ENCODE measurements around the gene PDSS2. TPM values are rescaled to one million over a fixed set of nuclear protein-coding genes. Genes with fewer than 3 reads are reported as not detected.
"Not testable (repeated sequence)": the region's sequence is repeated elsewhere in the genome, so short reads cannot be mapped to it uniquely, and the experiment has no call there.

Gene PDSS2
- total and polyA plus RNA-seq, 2 of the 4 experiments (the other 2 are of a cell fraction): 8.6 to 9.2 TPM

DNA sequence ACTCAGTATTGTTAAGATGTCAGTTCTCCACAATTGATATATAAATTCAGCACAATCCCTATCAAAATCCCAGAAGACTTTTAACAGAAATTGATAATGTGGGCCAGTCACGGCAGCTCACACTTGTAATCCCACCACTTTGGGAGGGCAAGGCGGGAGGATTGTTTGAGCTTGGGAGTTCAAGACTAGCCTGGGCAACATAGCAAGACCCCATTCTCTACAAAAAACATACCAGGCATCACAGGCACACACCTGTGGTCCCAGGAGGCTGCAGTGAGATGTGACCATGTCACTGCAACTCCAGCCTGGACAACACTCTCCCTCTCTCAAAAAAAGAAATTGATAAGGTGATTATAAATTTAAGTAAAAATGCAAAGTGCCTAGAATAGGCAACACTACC is 90.9 kb downstream of the PDSS2 start:
- no peak overlapping the region for H3K27ac ChIP-seq (ENCODE audit: insufficient read depth, low read length)
- H3K4me3 ChIP-seq (ENCODE audit: insufficient read depth, low read depth, low read length): no peak overlapping the region
- H3K56ac ChIP-seq (ENCODE audit: extremely low read depth, insufficient read depth, low read length): no peak overlapping the region
- H3K23ac ChIP-seq (ENCODE audit: low read depth, low read length): no peak overlapping the region
- H2AFZ ChIP-seq (replicated peaks; ENCODE audit: low read length, poor library complexity): no peak overlapping the region
- no peak overlapping the region for H3K4me2 ChIP-seq (ENCODE audit: low read depth, low read length)
- DNase-seq (no peak), ATAC-seq (ENCODE audit: low read depth) (no peak)
- no peaks in the 10 kb centered on the region for H3K9me1 ChIP-seq (ENCODE audit: insufficient read depth, low read length)
- H4K8ac ChIP-seq (ENCODE audit: low read depth in 2 of 2, low read length in 2 of 2): no peak overlapping the region
- no peak overlapping the region for H4K5ac ChIP-seq (ENCODE audit: low read depth, low read length)
- ChIA-PET CTCF (no interaction called here), POLR2A (ENCODE audit: unreplicated experiment) (no interaction called here)
- H3K27me3 ChIP-seq (ENCODE audit: control insufficient read depth, insufficient read depth, low read length): no peaks in the 10 kb centered on the region
- no peak overlapping the region for H2BK5ac ChIP-seq (ENCODE audit: low read depth, low read length, poor library complexity, severe bottlenecking)
- in situ Hi-C loops (cut with MboI; ENCODE audit: low sequenced_read_pairs) (no loop called here), dilution Hi-C loops (cut with HindIII; ENCODE audit: low sequenced_read_pairs, unreplicated experiment) (no loop called here), intact Hi-C loops (cut with micrococcal nuclease) (no loop called here)
- H3K79me1 ChIP-seq (ENCODE audit: low read depth in 1 of 2, low read length in 2 of 2): peaks cover 0 to under 1% of the 10 kb centered on the region in 2 experiments; a peak in 1 of 4 replicates
- H2AK5ac ChIP-seq (ENCODE audit: low read depth, low read length): no peak overlapping the region
- H2BK15ac ChIP-seq (ENCODE audit: low read depth, low read length): no peak overlapping the region
- no peaks in the 10 kb centered on the region for H3K4me1 ChIP-seq (ENCODE audit: control insufficient read depth, insufficient read depth, low read length)
- no peak overlapping the region for H3K14ac ChIP-seq (replicated peaks; ENCODE audit: low read depth, low read length)
- no peaks in the 10 kb centered on the region for H3K9me3 ChIP-seq (ENCODE audit: control insufficient read depth, insufficient read depth, low read length)
- H3K4ac ChIP-seq (ENCODE audit: low read depth, low read length): no peak overlapping the region
- no TSS peak for BruUV-seq (replicated peaks)
- no peak for TF ChIP-seq RAD21 (IDR thresholded peaks at IDR 0.05; ENCODE audit: low read length)
- no peak for TF ChIP-seq NFE2L2 (IDR thresholded peaks at IDR 0.05; ENCODE audit: low read depth, low read length)
- TF ChIP-seq BHLHE40 (IDR thresholded peaks at IDR 0.05; ENCODE audit: low read depth, low read length): no peak
- TF ChIP-seq, protein P1, sequence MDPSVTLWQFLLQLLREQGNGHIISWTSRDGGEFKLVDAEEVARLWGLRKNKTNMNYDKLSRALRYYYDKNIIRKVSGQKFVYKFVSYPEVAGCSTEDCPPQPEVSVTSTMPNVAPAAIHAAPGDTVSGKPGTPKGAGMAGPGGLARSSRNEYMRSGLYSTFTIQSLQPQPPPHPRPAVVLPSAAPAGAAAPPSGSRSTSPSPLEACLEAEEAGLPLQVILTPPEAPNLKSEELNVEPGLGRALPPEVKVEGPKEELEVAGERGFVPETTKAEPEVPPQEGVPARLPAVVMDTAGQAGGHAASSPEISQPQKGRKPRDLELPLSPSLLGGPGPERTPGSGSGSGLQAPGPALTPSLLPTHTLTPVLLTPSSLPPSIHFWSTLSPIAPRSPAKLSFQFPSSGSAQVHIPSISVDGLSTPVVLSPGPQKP (IDR thresholded peaks at IDR 0.05; ENCODE audit: borderline replicate concordance, low read depth, low read length): no peak
- H3K9ac ChIP-seq (ENCODE audit: low read depth, low read length): no peak overlapping the region
- H4K91ac ChIP-seq (ENCODE audit: insufficient read depth, low read depth, low read length): no peak overlapping the region
- H4K20me1 ChIP-seq (ENCODE audit: insufficient read depth, low read length): no peaks in the 10 kb centered on the region
- no CpG with 5 or more reads among the region's 2 CpGs for WGBS, 2 experiments (ENCODE audit: extremely low coverage in 2 of 2, insufficient read length in 1 of 2)
- H3K18ac ChIP-seq (ENCODE audit: low read depth, low read length): no peak overlapping the region
- no peak overlapping the region for H2BK120ac ChIP-seq (ENCODE audit: low read depth, low read length)
- H2AK9ac ChIP-seq (replicated peaks; ENCODE audit: low read depth, low read length, poor library complexity): no peak overlapping the region
- no peak overlapping the region for H2BK20ac ChIP-seq (ENCODE audit: low read depth, low read length)
- no peaks in the 10 kb centered on the region for H3K36me3 ChIP-seq (ENCODE audit: control insufficient read depth, insufficient read depth, low read length)

DNA sequence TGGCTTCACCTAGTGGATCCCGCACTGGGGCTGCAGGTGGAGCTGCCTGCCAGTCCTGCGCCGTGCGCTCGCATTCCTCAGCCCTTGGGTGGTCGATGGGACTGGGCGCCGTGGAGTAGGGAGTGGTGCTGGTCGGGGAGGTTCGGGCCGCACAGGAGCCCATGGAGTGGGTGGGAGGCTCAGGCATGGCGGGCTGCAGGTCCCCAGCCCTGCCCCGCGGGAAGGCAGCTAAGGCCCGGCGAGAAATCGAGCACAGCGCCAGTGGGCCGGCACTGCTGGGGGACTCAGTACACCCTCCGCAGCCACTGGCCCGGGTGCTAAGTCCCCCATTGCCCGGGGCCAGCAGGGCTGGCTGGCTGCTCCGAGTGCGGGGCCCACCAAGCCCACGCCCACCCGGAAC is 95.2 kb downstream of the PDSS2 start:
- H3K18ac ChIP-seq (ENCODE audit: low read depth, low read length); H3K23ac ChIP-seq (ENCODE audit: low read depth, low read length); DNase-seq; H4K5ac ChIP-seq (ENCODE audit: low read depth, low read length); ATAC-seq (ENCODE audit: low read depth); CTCF ChIA-PET; H3K4me3 ChIP-seq (ENCODE audit: insufficient read depth, low read depth, low read length); H3K9me3 ChIP-seq (ENCODE audit: control insufficient read depth, insufficient read depth, low read length); BruUV-seq (replicated peaks); H2BK120ac ChIP-seq (ENCODE audit: low read depth, low read length); H4K91ac ChIP-seq (ENCODE audit: insufficient read depth, low read depth, low read length); H3K56ac ChIP-seq (ENCODE audit: extremely low read depth, insufficient read depth, low read length); POLR2A ChIA-PET (ENCODE audit: unreplicated experiment); H2BK15ac ChIP-seq (ENCODE audit: low read depth, low read length); intact Hi-C loops (cut with micrococcal nuclease); H4K8ac ChIP-seq (ENCODE audit: low read depth in 2 of 2, low read length in 2 of 2); H3K4ac ChIP-seq (ENCODE audit: low read depth, low read length); H3K9me1 ChIP-seq (ENCODE audit: insufficient read depth, low read length); H2AK5ac ChIP-seq (ENCODE audit: low read depth, low read length); H2AFZ ChIP-seq (replicated peaks; ENCODE audit: low read length, poor library complexity); H3K9ac ChIP-seq (ENCODE audit: low read depth, low read length); H4K20me1 ChIP-seq (ENCODE audit: insufficient read depth, low read length); H2BK5ac ChIP-seq (ENCODE audit: low read depth, low read length, poor library complexity, severe bottlenecking); H2AK9ac ChIP-seq (replicated peaks; ENCODE audit: low read depth, low read length, poor library complexity); H3K27ac ChIP-seq (ENCODE audit: insufficient read depth, low read length); H3K14ac ChIP-seq (replicated peaks; ENCODE audit: low read depth, low read length); in situ Hi-C loops (cut with MboI; ENCODE audit: low sequenced_read_pairs); H3K36me3 ChIP-seq (ENCODE audit: control insufficient read depth, insufficient read depth, low read length); H3K27me3 ChIP-seq (ENCODE audit: control insufficient read depth, insufficient read depth, low read length); dilution Hi-C loops (cut with HindIII; ENCODE audit: low sequenced_read_pairs, unreplicated experiment); H3K4me2 ChIP-seq (ENCODE audit: low read depth, low read length); H3K79me1 ChIP-seq (ENCODE audit: low read depth in 1 of 2, low read length in 2 of 2); H3K4me1 ChIP-seq (ENCODE audit: control insufficient read depth, insufficient read depth, low read length); H2BK20ac ChIP-seq (ENCODE audit: low read depth, low read length): not testable (repeated sequence)
- no CpG with 5 or more reads among the region's 26 CpGs for WGBS, 2 experiments (ENCODE audit: extremely low coverage in 2 of 2, insufficient read length in 1 of 2)

Data from IMR-90 (cell line).